ENCODE data around the gene SEC31A.

SEC31A gene

GRCh38 chr4:82782626-82783345 lies 108.2 kb downstream of the SEC31A start:
- Histone ChIP-seq H3K4ac (ENCODE audit: low read depth in 1 of 2, low read length in 2 of 2) (no peak overlapping the region), H2BK120ac (ENCODE audit: low read depth, low read length) (no peak overlapping the region), H2AK5ac (ENCODE audit: low read length, severe bottlenecking) (peak overlapping the region; percentile 69), H2BK12ac (ENCODE audit: low read length in 2 of 2) (no peak overlapping the region), H3K9me3 (ENCODE audit: control insufficient read depth, low read length) (no peaks in the 10 kb centered on the region), H3K4me3 (ENCODE audit: insufficient read depth in 1 of 2, low read depth in 1 of 2, low read length in 2 of 2) (no peak overlapping the region), H3K23ac (ENCODE audit: low read length in 2 of 2) (no peak overlapping the region), H2AFZ (ENCODE audit: low read depth, low read length) (no peak overlapping the region), H3K27ac (ENCODE audit: low read length, poor library complexity, severe bottlenecking) (no peak overlapping the region), H3K27me3 (ENCODE audit: control insufficient read depth in 1 of 2, insufficient read depth in 1 of 2, low read length in 2 of 2) (no peaks in the 10 kb centered on the region), H2BK5ac (ENCODE audit: low read depth, low read length, poor library complexity, severe bottlenecking) (no peak overlapping the region), H3K14ac (ENCODE audit: low read length in 2 of 2) (no peak overlapping the region), H3K79me1 (replicated peaks; ENCODE audit: low read length, poor library complexity, severe bottlenecking) (peaks cover 24% of the 10 kb centered on the region), H3K18ac (ENCODE audit: low read depth in 1 of 2, low read length in 2 of 2) (no peak overlapping the region), H3K36me3 (ENCODE audit: control insufficient read depth in 1 of 2, insufficient read depth in 2 of 2, low read depth in 1 of 2, low read length in 2 of 2) (no peaks in the 10 kb centered on the region), H3K9ac (ENCODE audit: low read length) (no peak overlapping the region), H3K4me1 (ENCODE audit: control insufficient read depth, insufficient read depth, low read depth, low read length) (peaks cover 20% of the 10 kb centered on the region), H3K4me2 (ENCODE audit: low read length, poor library complexity, severe bottlenecking) (no peak overlapping the region), H4K8ac (ENCODE audit: low read length) (no peak overlapping the region), H2BK15ac (ENCODE audit: low read depth, poor library complexity, severe bottlenecking) (no peak overlapping the region), H4K91ac (ENCODE audit: low read length) (no peak overlapping the region)
- no peak for DNase-seq
- WGBS = 71% methylated on average over 4 of the region's 5 CpGs

- H2BK120ac ChIP-seq (ENCODE audit: low read depth, low read length) = no peak overlapping the region
- peak overlapping the region; percentile 50 for H2BK15ac ChIP-seq (ENCODE audit: low read depth, poor library complexity, severe bottlenecking)
- no peaks in the 10 kb centered on the region for H3K36me3 ChIP-seq (ENCODE audit: control insufficient read depth in 1 of 2, insufficient read depth in 2 of 2, low read depth in 1 of 2, low read length in 2 of 2)
- H3K4me1 ChIP-seq (ENCODE audit: control insufficient read depth, insufficient read depth, low read depth, low read length) = peaks cover 20% of the 10 kb centered on the region
- 34% methylated on average over 9 of the region's 10 CpGs for WGBS
- no peak overlapping the region for H4K8ac ChIP-seq (ENCODE audit: low read length)
- H3K27ac ChIP-seq (ENCODE audit: low read length, poor library complexity, severe bottlenecking) = peak overlapping the region; percentile 73
- H3K4me3 ChIP-seq (ENCODE audit: insufficient read depth in 1 of 2, low read depth in 1 of 2, low read length in 2 of 2) = no peak overlapping the region
- H3K4me2 ChIP-seq (ENCODE audit: low read length, poor library complexity, severe bottlenecking) = peak overlapping the region; percentile 27
- no peaks in the 10 kb centered on the region for H3K27me3 ChIP-seq (ENCODE audit: control insufficient read depth in 1 of 2, insufficient read depth in 1 of 2, low read length in 2 of 2)
- no peaks in the 10 kb centered on the region for H3K9me3 ChIP-seq (ENCODE audit: control insufficient read depth, low read length)
- no peak overlapping the region for H2AFZ ChIP-seq (ENCODE audit: low read depth, low read length)
- H3K14ac ChIP-seq (ENCODE audit: low read length in 2 of 2) = no peak overlapping the region
- H2BK5ac ChIP-seq (ENCODE audit: low read depth, low read length, poor library complexity, severe bottlenecking) = no peak overlapping the region
- H3K18ac ChIP-seq (ENCODE audit: low read depth in 1 of 2, low read length in 2 of 2) = no peak overlapping the region
- no peak overlapping the region for H2BK12ac ChIP-seq (ENCODE audit: low read length in 2 of 2)
- no peak overlapping the region for H4K91ac ChIP-seq (ENCODE audit: low read length)
- no peak overlapping the region for H2AK5ac ChIP-seq (ENCODE audit: low read length, severe bottlenecking)
- H3K4ac ChIP-seq (ENCODE audit: low read depth in 1 of 2, low read length in 2 of 2) = no peak overlapping the region
- no peak overlapping the region for H3K23ac ChIP-seq (ENCODE audit: low read length in 2 of 2)
- no peak overlapping the region for H3K9ac ChIP-seq (ENCODE audit: low read length)
- peak; percentile 42 for DNase-seq
- H3K79me1 ChIP-seq (replicated peaks; ENCODE audit: low read length, poor library complexity, severe bottlenecking) = peaks cover 22% of the 10 kb centered on the region
Observed at GRCh38 chr4:82780752-82781231, 110.2 kb downstream of the SEC31A start.

- H4K8ac ChIP-seq (ENCODE audit: low read length) = peak overlapping the region; percentile 24
- no peak overlapping the region for H3K14ac ChIP-seq (ENCODE audit: low read length in 2 of 2)
- no peak overlapping the region for H3K18ac ChIP-seq (ENCODE audit: low read depth in 1 of 2, low read length in 2 of 2)
- H3K27me3 ChIP-seq (ENCODE audit: control insufficient read depth in 1 of 2, insufficient read depth in 1 of 2, low read length in 2 of 2) = no peaks in the 10 kb centered on the region
- no peak overlapping the region for H2BK120ac ChIP-seq (ENCODE audit: low read depth, low read length)
- H2AK5ac ChIP-seq (ENCODE audit: low read length, severe bottlenecking) = peak overlapping the region; percentile 5
- no peak overlapping the region for H3K4ac ChIP-seq (ENCODE audit: low read depth in 1 of 2, low read length in 2 of 2)
- no peak overlapping the region for H3K4me3 ChIP-seq (ENCODE audit: insufficient read depth in 1 of 2, low read depth in 1 of 2, low read length in 2 of 2)
- no peak overlapping the region for H2BK12ac ChIP-seq (ENCODE audit: low read length in 2 of 2)
- H2BK5ac ChIP-seq (ENCODE audit: low read depth, low read length, poor library complexity, severe bottlenecking) = no peak overlapping the region
- H3K4me1 ChIP-seq (ENCODE audit: control insufficient read depth, insufficient read depth, low read depth, low read length) = peaks cover 20% of the 10 kb centered on the region
- no peaks in the 10 kb centered on the region for H3K36me3 ChIP-seq (ENCODE audit: control insufficient read depth in 1 of 2, insufficient read depth in 2 of 2, low read depth in 1 of 2, low read length in 2 of 2)
- H3K9me3 ChIP-seq (ENCODE audit: control insufficient read depth, low read length) = no peaks in the 10 kb centered on the region
- 83% methylated on average over 1 of the region's 1 CpG for WGBS
- H3K23ac ChIP-seq (ENCODE audit: low read length in 2 of 2) = no peak overlapping the region
- no peak overlapping the region for H3K4me2 ChIP-seq (ENCODE audit: low read length, poor library complexity, severe bottlenecking)
- H4K91ac ChIP-seq (ENCODE audit: low read length) = no peak overlapping the region
- no peak for DNase-seq
- peak overlapping the region; percentile 73 for H3K27ac ChIP-seq (ENCODE audit: low read length, poor library complexity, severe bottlenecking)
- H3K79me1 ChIP-seq (replicated peaks; ENCODE audit: low read length, poor library complexity, severe bottlenecking) = peaks cover 23% of the 10 kb centered on the region
- H3K9ac ChIP-seq (ENCODE audit: low read length) = no peak overlapping the region
- no peak overlapping the region for H2BK15ac ChIP-seq (ENCODE audit: low read depth, poor library complexity, severe bottlenecking)
- H2AFZ ChIP-seq (ENCODE audit: low read depth, low read length) = no peak overlapping the region
Observed at GRCh38 chr4:82780170-82780751, 110.7 kb downstream of the SEC31A start.

- WGBS = 89% methylated on average over 3 of the region's 11 CpGs
- Histone ChIP-seq H3K18ac (ENCODE audit: low read depth in 1 of 2, low read length in 2 of 2) (no peak overlapping the region), H2BK12ac (ENCODE audit: low read length in 2 of 2) (no peak overlapping the region), H3K14ac (ENCODE audit: low read length in 2 of 2) (no peak overlapping the region), H3K4me2 (ENCODE audit: low read length, poor library complexity, severe bottlenecking) (no peak overlapping the region), H2BK120ac (ENCODE audit: low read depth, low read length) (no peak overlapping the region), H3K27ac (ENCODE audit: low read length, poor library complexity, severe bottlenecking) (peak overlapping the region; percentile 25), H3K23ac (ENCODE audit: low read length in 2 of 2) (no peak overlapping the region), H3K9me3 (ENCODE audit: control insufficient read depth, low read length) (no peaks in the 10 kb centered on the region), H4K91ac (ENCODE audit: low read length) (no peak overlapping the region), H2BK15ac (ENCODE audit: low read depth, poor library complexity, severe bottlenecking) (no peak overlapping the region), H3K4ac (ENCODE audit: low read depth in 1 of 2, low read length in 2 of 2) (no peak overlapping the region), H3K4me3 (ENCODE audit: insufficient read depth in 1 of 2, low read depth in 1 of 2, low read length in 2 of 2) (no peak overlapping the region), H3K27me3 (ENCODE audit: control insufficient read depth in 1 of 2, insufficient read depth in 1 of 2, low read length in 2 of 2) (no peaks in the 10 kb centered on the region), H3K9ac (ENCODE audit: low read length) (no peak overlapping the region), H3K4me1 (ENCODE audit: control insufficient read depth, insufficient read depth, low read depth, low read length) (peaks cover 22% of the 10 kb centered on the region), H4K8ac (ENCODE audit: low read length) (no peak overlapping the region), H2BK5ac (ENCODE audit: low read depth, low read length, poor library complexity, severe bottlenecking) (no peak overlapping the region), H3K79me1 (replicated peaks; ENCODE audit: low read length, poor library complexity, severe bottlenecking) (peaks cover 22% of the 10 kb centered on the region), H3K36me3 (ENCODE audit: control insufficient read depth in 1 of 2, insufficient read depth in 2 of 2, low read depth in 1 of 2, low read length in 2 of 2) (no peaks in the 10 kb centered on the region), H2AFZ (ENCODE audit: low read depth, low read length) (no peak overlapping the region), H2AK5ac (ENCODE audit: low read length, severe bottlenecking) (peak overlapping the region; percentile 93)
- no peak for DNase-seq
Observed at GRCh38 chr4:82779032-82779431, 111.9 kb downstream of the SEC31A start.

All from mesenchymal stem cell (in vitro differentiated cells and primary cell).